NCI-H82 (cell line): ENCODE data around the gene AKT2.

Source experiments
- DNase-seq: peaks from one replicate; lab custom pipeline; 2025; lab: John Stamatoyannopoulos, UW

AKT2 gene

GRCh38 chr19:40300668-40301067, 15.5 kb upstream of the AKT2 start:
- DNase-seq = no peak

- DNase-seq = no peak
Measured at GRCh38 chr19:40298026-40298425, 12.9 kb upstream of the AKT2 start.

- DNase-seq = no peak
Measured at GRCh38 chr19:40294560-40294959, 9.4 kb upstream of the AKT2 start.

GRCh38 chr19:40286971-40287421, 1.9 kb upstream of the AKT2 start:
- peak; percentile 33 for DNase-seq

GRCh38 chr19:40286235-40286970, 1.3 kb upstream of the AKT2 start:
- DNase-seq = peak; percentile 64

GRCh38 chr19:40285353-40286234, 449 bp upstream of the AKT2 start:
- DNase-seq = peak; percentile 100

GRCh38 chr19:40284251-40284500, 969 bp downstream of the AKT2 start:
- DNase-seq = no peak

- peak; percentile 67 for DNase-seq
Measured at GRCh38 chr19:40283414-40284250, 1.5 kb downstream of the AKT2 start.

GRCh38 chr19:40282920-40283319, 2.2 kb downstream of the AKT2 start:
- DNase-seq = no peak

- DNase-seq = no peak
Measured at GRCh38 chr19:40282209-40282580, 3.0 kb downstream of the AKT2 start.

GRCh38 chr19:40281381-40282208, 3.5 kb downstream of the AKT2 start:
- DNase-seq = peak; percentile 87

- no peak for DNase-seq
Measured at GRCh38 chr19:40280608-40281221, 4.4 kb downstream of the AKT2 start.

- no peak for DNase-seq
Measured at GRCh38 chr19:40279761-40280607, 5.2 kb downstream of the AKT2 start.

GRCh38 chr19:40279120-40279551, 6.0 kb downstream of the AKT2 start:
- DNase-seq = no peak

GRCh38 chr19:40278361-40279035, 6.6 kb downstream of the AKT2 start:
- no peak for DNase-seq

GRCh38 chr19:40277356-40278059, 7.6 kb downstream of the AKT2 start:
- no peak for DNase-seq

- DNase-seq = no peak
Measured at GRCh38 chr19:40274585-40275544, 10.3 kb downstream of the AKT2 start.
